ENCODE data around the gene KIRREL3. TPM values are rescaled to one million over a fixed set of nuclear protein-coding genes. Genes with fewer than 3 reads are reported as not detected.

KIRREL3 gene
- total and polyA plus RNA-seq, 2 of the 4 experiments (the other 2 are of a cell fraction) = 10.9 to 15.9 TPM

DNA sequence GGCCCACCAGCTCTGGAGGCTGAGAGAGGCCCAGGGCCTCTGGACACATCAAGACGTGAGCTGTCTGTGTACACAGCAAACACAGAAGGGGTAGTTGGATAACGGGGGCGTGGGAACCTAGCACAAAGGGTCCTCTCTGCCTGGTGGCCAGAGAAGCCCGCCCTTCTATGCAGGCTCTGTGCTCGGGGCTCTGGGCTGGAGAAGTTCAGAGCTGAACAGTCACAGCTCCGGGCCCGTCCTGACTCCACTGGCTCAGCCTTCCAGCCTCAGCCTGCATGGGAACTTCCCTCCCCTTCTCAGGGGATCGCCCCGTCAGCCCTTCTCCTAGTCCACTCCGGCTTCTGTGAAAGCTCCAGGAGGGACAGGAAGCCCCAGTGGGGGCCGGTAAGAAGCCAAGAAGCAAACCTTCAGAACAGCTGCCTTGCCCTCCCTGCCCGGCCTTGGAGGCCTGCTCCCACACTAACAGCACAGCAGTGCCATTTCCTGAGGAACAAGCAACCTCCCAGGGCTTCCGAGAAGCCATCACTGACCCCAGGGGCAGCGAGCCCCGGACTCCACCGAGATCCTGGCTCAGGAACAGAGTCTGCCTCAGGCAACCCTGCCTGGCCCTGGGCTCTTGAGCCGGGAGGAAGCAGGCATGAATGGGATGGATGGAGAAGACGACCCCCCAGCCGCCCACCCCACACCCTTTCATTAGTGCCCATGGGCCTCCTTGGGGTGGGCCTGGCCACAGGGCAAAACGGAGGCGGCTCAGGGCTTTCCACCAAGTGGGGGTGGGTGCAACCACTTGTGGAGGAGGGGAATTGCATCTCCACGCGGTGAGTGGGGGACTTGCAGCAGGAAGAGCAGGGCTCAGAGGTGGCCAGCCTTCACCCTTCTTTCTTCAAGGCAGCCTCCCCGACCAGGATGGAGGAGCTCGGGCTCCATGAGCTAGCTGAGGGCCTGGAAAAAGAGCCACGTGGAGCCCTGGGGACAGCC is 525.3 kb downstream of the KIRREL3 start:
- TF ChIP-seq, protein P1, sequence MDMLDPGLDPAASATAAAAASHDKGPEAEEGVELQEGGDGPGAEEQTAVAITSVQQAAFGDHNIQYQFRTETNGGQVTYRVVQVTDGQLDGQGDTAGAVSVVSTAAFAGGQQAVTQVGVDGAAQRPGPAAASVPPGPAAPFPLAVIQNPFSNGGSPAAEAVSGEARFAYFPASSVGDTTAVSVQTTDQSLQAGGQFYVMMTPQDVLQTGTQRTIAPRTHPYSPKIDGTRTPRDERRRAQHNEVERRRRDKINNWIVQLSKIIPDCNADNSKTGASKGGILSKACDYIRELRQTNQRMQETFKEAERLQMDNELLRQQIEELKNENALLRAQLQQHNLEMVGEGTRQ (IDR thresholded peaks at IDR 0.05; ENCODE audit: low read depth, low read length) = no peak
- TF ChIP-seq RCOR1 (IDR thresholded peaks at IDR 0.05; ENCODE audit: insufficient replicate concordance, low read length) = no peak
- no peak for TF ChIP-seq CEBPB (IDR thresholded peaks at IDR 0.05; ENCODE audit: low read depth, low read length)
- TF ChIP-seq, protein P2, sequence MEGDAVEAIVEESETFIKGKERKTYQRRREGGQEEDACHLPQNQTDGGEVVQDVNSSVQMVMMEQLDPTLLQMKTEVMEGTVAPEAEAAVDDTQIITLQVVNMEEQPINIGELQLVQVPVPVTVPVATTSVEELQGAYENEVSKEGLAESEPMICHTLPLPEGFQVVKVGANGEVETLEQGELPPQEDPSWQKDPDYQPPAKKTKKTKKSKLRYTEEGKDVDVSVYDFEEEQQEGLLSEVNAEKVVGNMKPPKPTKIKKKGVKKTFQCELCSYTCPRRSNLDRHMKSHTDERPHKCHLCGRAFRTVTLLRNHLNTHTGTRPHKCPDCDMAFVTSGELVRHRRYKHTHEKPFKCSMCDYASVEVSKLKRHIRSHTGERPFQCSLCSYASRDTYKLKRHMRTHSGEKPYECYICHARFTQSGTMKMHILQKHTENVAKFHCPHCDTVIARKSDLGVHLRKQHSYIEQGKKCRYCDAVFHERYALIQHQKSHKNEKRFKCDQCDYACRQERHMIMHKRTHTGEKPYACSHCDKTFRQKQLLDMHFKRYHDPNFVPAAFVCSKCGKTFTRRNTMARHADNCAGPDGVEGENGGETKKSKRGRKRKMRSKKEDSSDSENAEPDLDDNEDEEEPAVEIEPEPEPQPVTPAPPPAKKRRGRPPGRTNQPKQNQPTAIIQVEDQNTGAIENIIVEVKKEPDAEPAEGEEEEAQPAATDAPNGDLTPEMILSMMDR (conservative IDR thresholded peaks at IDR 0.05; ENCODE audit: low read depth, low read length) = no peak
- TF ChIP-seq MAFK (IDR thresholded peaks at IDR 0.05; ENCODE audit: low read depth, low read length) = no peak
- no peak for TF ChIP-seq NFE2L2 (IDR thresholded peaks at IDR 0.05; ENCODE audit: low read depth, low read length)
- no peak for TF ChIP-seq RFX5 (IDR thresholded peaks at IDR 0.05; ENCODE audit: low read depth, low read length)
- TF ChIP-seq, protein P3, sequence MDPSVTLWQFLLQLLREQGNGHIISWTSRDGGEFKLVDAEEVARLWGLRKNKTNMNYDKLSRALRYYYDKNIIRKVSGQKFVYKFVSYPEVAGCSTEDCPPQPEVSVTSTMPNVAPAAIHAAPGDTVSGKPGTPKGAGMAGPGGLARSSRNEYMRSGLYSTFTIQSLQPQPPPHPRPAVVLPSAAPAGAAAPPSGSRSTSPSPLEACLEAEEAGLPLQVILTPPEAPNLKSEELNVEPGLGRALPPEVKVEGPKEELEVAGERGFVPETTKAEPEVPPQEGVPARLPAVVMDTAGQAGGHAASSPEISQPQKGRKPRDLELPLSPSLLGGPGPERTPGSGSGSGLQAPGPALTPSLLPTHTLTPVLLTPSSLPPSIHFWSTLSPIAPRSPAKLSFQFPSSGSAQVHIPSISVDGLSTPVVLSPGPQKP (IDR thresholded peaks at IDR 0.05; ENCODE audit: borderline replicate concordance, low read depth, low read length) = no peak
- no peak for TF ChIP-seq FOS (IDR thresholded peaks at IDR 0.05; ENCODE audit: low read depth, low read length)
- no peak for TF ChIP-seq RAD21 (IDR thresholded peaks at IDR 0.05; ENCODE audit: low read length)
- no peak for TF ChIP-seq MXI1 (IDR thresholded peaks at IDR 0.05; ENCODE audit: borderline replicate concordance, low read depth, low read length)
- no peak for TF ChIP-seq BHLHE40 (IDR thresholded peaks at IDR 0.05; ENCODE audit: low read depth, low read length)
- no peak for TF ChIP-seq CHD1 (IDR thresholded peaks at IDR 0.05; ENCODE audit: low read depth, low read length)
- TF ChIP-seq SMC3 (IDR thresholded peaks at IDR 0.05; ENCODE audit: low read depth, low read length) = no peak
- Histone ChIP-seq H3K4me1 (ENCODE audit: control insufficient read depth, insufficient read depth, low read length) (no peaks in the 10 kb centered on the region), H3K23ac (ENCODE audit: low read depth, low read length) (no peak overlapping the region), H4K8ac (ENCODE audit: low read depth in 2 of 2, low read length in 2 of 2) (no peak overlapping the region), H4K91ac (ENCODE audit: insufficient read depth, low read depth, low read length) (no peak overlapping the region), H4K20me1 (ENCODE audit: insufficient read depth, low read length) (no peaks in the 10 kb centered on the region), H3K18ac (ENCODE audit: low read depth, low read length) (no peak overlapping the region), H3K79me1 (ENCODE audit: low read depth in 1 of 2, low read length in 2 of 2) (no peaks in the 10 kb centered on the region), H3K27me3 (ENCODE audit: control insufficient read depth, insufficient read depth, low read length) (no peaks in the 10 kb centered on the region), H3K4me3 (ENCODE audit: insufficient read depth, low read depth, low read length) (no peak overlapping the region), H3K36me3 (ENCODE audit: control insufficient read depth, insufficient read depth, low read length) (no peaks in the 10 kb centered on the region), H3K9me1 (ENCODE audit: insufficient read depth, low read length) (no peaks in the 10 kb centered on the region; the same call in 1 of the 2 replicates), H2BK5ac (ENCODE audit: low read depth, low read length, poor library complexity, severe bottlenecking) (no peak overlapping the region), H2BK15ac (ENCODE audit: low read depth, low read length) (no peak overlapping the region), H3K4ac (ENCODE audit: low read depth, low read length) (no peak overlapping the region), H2BK20ac (ENCODE audit: low read depth, low read length) (no peak overlapping the region), H3K27ac (ENCODE audit: insufficient read depth, low read length) (no peak overlapping the region), H2AFZ (replicated peaks; ENCODE audit: low read length, poor library complexity) (no peak overlapping the region), H3K14ac (replicated peaks; ENCODE audit: low read depth, low read length) (no peak overlapping the region), H3K9ac (ENCODE audit: low read depth, low read length) (no peak overlapping the region), H2AK5ac (ENCODE audit: low read depth, low read length) (no peak overlapping the region), H2AK9ac (replicated peaks; ENCODE audit: low read depth, low read length, poor library complexity) (no peak overlapping the region), H3K9me3 (ENCODE audit: control insufficient read depth, insufficient read depth, low read length) (no peaks in the 10 kb centered on the region), H2BK120ac (ENCODE audit: low read depth, low read length) (no peak overlapping the region), H3K56ac (ENCODE audit: extremely low read depth, insufficient read depth, low read length) (no peak overlapping the region), H3K4me2 (ENCODE audit: low read depth, low read length) (no peak overlapping the region), H4K5ac (ENCODE audit: low read depth, low read length) (no peak overlapping the region)
- in situ Hi-C loops (cut with MboI; ENCODE audit: low sequenced_read_pairs) = no loop called here
- intact Hi-C loops (cut with micrococcal nuclease) = no loop called here
- ChIA-PET POLR2A (ENCODE audit: unreplicated experiment) (no interaction called here), CTCF (no interaction called here)
- 68% methylated on average over 5 of the region's 26 CpGs; no CpG with 5 or more reads in 1 of the 2 experiments for WGBS, 2 experiments (ENCODE audit: extremely low coverage in 2 of 2, insufficient read length in 1 of 2)
- DNase-seq = no peak
- BruUV-seq (replicated peaks) = no TSS peak
- dilution Hi-C loops (cut with HindIII; ENCODE audit: low sequenced_read_pairs, unreplicated experiment) = no loop called here
- no peak for ATAC-seq (ENCODE audit: low read depth)

Measured in IMR-90 (cell line).